Measurements from ENCODE around the gene DBX2.
"Not testable (repeated sequence)": the region's sequence is repeated elsewhere in the genome, so short reads cannot be mapped to it uniquely, and the experiment has no call there.

Gene DBX2

GRCh38 chr12:45050751-45051571 lies at the start of gene DBX2:
Gene DBX2, minus strand, starts transcription at chr12:45051099. Its CDS starts 172 bp downstream, at chr12:45050927.
- DNase-seq (ENCODE audit: low read depth in 2 of 2, low spot score in 1 of 2) = no peak

- DNase-seq (ENCODE audit: low read depth in 2 of 2, low spot score in 1 of 2) = no peak
Observed at GRCh38 chr12:45098766-45099165, 47.9 kb upstream of the DBX2 start.

DNA sequence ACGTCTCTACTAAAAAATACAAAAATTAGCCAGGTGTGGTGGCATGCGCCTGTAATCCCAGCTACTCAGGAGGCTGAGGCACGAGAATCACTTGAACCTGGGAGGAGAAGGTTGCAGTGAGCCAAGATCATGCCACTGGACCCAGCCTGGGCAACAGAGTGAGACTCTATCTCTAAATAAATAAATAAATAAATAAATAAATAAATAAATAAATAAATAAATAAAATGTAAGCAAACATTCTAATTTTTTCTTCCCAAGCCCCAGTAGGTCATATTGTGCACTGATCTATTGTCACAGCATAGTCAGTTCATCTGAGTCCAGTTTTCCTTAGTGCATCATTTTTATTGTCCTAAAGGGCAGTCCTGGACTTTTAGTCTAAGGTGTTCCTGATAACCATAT lies 44.5 kb upstream of the DBX2 start:
- DNase-seq (ENCODE audit: low read depth in 2 of 2, low spot score in 1 of 2) = not testable (repeated sequence)

- no peak for DNase-seq (ENCODE audit: low read depth in 2 of 2, low spot score in 1 of 2)
Observed at GRCh38 chr12:45093051-45093450, 42.2 kb upstream of the DBX2 start.

GRCh38 chr12:45089411-45090075 lies 38.6 kb upstream of the DBX2 start:
- DNase-seq (ENCODE audit: low read depth in 2 of 2, low spot score in 1 of 2) = no peak

GRCh38 chr12:45088608-45089007 lies 37.7 kb upstream of the DBX2 start:
- no peak for DNase-seq (ENCODE audit: low read depth in 2 of 2, low spot score in 1 of 2)

DNA sequence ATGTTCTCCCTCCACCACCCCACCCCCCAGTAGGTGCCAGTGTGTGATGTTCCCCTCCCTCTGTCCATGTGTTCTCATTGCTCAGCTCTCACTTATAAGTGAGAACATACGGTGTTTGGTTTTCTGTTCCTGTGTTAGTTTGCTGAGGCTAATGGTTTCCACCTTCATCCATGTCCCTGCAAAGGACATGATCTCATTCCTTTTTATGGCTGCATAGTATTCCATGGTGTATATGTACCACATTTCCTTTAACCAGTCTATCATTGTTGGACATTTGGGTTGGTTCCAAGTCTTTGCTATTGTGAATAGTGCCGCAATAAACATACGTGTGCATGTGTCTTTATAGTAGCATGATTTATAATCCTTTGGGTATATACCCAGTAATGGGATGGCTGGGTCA lies 33.3 kb upstream of the DBX2 start:
- not testable (repeated sequence) for DNase-seq (ENCODE audit: low read depth in 2 of 2, low spot score in 1 of 2)

DNA sequence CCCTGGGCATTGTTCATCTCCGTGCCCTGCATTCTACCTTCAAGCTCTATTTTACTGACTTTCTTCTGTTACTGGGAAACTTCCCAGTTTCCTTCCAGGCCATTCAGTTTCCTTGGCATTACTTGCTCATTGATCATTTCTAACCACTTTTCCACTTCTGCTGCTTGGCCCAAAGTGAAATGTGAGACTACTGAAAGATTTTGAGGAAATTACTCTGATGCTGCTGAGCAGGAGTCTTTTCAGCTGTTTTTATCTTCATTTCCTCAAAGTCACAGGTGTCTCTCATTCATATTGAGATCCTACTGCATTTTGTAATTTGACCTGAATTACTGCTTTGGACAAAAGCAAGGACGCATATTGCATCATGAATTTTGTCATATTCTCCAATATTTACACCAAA lies 26.4 kb upstream of the DBX2 start:
- DNase-seq (ENCODE audit: low read depth in 2 of 2, low spot score in 1 of 2) = no peak

GRCh38 chr12:45076417-45077026 lies 25.6 kb upstream of the DBX2 start:
- DNase-seq (ENCODE audit: low read depth in 2 of 2, low spot score in 1 of 2) = no peak

GRCh38 chr12:45075587-45076282 lies 24.8 kb upstream of the DBX2 start:
- DNase-seq (ENCODE audit: low read depth in 2 of 2, low spot score in 1 of 2) = no peak

- DNase-seq (ENCODE audit: low read depth in 2 of 2, low spot score in 1 of 2) = no peak
Observed at GRCh38 chr12:45065125-45065626, 14.3 kb upstream of the DBX2 start.

DNA sequence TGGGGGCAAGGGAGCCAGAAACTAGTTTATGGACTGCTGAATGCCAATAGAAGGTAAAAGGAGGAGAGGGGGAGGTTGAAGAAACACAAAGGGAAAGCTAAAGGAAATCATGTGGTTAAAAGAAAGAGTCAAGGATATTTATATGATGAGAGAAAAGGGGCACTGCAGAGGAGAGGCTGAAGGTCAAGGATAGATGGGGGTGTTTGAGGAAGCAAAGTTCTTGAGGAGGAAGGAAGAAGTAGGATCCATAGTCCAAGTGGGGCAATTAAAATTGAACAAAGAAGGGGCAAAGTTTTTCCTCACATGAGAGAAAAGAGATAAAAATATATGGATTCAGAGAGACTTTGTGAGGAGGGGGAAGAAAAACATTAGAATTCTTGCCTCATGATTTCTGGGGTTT lies 10.1 kb upstream of the DBX2 start:
- DNase-seq (ENCODE audit: low read depth in 2 of 2, low spot score in 1 of 2) = no peak

DNA sequence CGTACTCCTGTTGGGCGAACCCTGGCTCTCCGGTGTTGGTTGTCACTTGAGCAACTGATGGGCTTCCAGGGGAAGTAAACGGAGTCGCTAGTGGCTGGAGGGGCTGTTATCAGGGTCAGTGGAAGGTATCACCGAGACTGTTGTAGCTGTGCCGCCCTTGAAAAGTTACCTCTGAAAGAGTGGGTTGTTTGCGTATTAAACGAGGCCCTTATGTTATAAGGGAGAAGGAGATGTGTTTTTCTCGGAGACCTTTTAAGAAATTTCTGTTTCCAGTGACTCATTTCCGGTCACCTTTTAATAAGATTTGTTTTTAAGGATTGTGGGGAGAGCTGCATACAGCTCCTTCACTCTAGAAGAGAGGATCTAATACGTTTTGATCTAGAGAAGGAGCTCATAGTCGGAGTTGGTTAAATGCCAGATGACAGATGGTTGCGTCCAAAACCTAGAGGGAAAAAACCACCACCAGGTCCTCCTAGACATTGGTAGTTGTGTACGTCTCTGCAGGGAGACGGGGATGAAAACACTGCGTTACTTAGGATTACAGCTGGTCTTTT lies 750 bp upstream of the DBX2 start:
- DNase-seq (ENCODE audit: low read depth in 2 of 2, low spot score in 1 of 2) = no peak

DNA sequence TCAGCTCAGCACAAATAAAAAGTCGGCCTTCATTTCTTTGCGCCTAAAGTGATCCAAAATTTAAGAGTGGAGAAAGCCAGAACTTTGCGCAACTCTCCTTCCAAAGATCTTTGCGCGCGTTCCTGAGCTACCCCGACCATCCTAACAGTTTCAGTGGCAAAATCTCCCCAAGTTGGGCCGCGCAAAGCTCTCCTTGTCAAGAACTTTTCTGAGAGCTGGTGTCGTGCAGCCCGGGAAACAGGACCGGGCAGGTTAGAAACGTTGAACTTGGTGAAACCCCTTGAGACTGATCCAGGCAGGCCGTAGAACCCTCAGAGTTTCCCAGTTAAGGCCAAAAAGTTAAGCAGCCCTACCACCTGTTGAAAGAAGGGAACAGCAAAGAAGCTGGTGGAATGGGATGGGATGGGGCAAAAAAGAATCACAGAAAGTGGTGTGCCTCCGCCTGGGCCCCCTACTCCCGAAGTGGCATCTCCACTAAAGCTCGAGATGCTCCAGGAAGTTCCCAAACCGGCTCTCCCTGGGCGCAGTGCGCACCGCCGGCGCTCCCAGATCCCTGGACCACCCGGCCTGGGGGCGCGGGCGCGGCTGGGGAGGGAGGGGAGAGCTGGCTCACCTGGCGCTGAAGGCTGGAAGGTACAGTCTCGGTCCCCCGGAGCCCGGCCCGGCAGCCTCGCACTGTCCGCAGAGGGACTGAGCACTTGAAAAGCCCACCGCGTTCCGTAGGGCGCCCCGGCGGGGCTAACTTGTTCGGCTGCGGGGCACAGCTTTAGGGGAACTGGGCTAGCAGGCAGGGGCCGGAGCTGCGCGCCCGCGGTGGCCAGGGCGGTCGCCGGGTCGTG lies 768 bp downstream of the DBX2 start:
- no peak for DNase-seq (ENCODE audit: low read depth in 2 of 2, low spot score in 1 of 2)

DNA sequence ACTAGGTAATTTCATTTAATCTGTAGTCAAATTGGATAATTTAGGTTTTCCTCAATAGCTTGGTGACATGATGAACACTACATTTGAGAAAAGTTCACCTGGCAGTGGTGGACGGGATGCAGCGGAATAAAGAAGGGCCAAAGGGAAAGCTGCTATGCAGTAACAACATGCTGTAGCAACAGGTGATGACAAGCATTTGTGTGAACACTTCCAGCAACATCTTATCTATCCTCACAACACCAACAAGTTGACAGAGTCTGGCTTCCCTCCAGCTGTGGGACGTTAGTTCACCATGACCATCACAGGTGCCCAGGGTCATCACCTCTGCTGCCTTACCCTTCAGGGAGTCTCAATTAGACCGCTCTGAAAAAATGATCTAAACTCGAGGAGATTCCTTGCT lies 8.3 kb downstream of the DBX2 start:
- DNase-seq (ENCODE audit: low read depth in 2 of 2, low spot score in 1 of 2) = no peak

DNA sequence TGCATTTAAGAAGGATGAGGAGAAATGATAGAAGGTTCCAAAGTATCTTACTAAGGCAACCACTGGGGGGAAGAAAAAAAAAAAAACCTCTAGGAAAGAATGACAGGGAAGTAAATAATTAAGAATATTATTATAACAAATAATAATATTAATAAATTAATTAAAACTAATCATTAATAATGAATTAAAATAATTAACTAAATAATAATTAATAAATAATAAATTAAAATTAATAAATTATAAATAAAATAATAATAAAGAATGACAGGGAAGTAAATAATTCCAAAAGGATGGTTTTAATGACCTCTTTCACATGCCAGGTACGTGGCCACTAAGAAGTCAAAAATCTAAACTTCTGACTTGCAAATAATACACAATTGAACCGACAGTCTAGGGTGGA lies 9.9 kb downstream of the DBX2 start:
- DNase-seq (ENCODE audit: low read depth in 2 of 2, low spot score in 1 of 2) = no peak

DNA sequence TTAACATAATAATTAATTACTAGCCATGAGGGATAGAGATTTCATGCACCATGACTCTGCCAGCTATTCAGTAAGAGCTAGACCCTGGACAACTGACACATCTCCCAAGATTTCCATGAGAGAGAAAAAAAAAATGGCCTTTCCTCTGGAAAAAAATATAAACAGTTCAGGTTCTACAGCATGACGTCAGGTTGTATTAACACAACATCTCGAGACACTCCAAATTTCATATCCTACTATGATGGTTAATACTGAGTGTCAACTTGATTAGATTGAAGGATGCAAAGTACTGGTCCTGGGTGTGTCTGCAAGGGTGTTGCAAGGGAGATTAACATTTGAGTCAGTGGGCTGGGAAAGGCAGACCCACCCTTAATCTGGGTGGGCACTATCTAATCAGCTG lies 11.1 kb downstream of the DBX2 start:
- no peak for DNase-seq (ENCODE audit: low read depth in 2 of 2, low spot score in 1 of 2)

GRCh38 chr12:45034861-45035265 lies 16.0 kb downstream of the DBX2 start:
- DNase-seq (ENCODE audit: low read depth in 2 of 2, low spot score in 1 of 2) = no peak

DNA sequence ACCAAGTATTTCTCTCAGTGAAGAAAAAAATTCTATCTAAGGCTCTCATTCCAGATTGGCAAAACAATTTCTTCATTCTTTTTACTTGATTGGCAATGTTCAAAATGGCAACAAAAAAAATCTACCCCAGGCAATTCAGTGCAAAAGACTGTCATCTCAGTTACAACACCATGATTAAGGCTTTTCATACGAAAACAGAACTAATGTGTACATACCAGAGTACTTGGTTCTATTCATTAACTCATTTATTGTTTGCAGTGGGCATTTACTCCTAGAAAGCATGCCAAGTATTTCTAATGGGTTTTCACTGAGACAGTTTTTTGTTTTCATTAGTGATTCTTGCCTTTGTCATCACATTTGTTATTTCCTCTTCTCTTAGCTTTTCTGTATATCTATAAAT lies 33.0 kb downstream of the DBX2 start:
- DNase-seq (ENCODE audit: low read depth in 2 of 2, low spot score in 1 of 2) = no peak

DNA sequence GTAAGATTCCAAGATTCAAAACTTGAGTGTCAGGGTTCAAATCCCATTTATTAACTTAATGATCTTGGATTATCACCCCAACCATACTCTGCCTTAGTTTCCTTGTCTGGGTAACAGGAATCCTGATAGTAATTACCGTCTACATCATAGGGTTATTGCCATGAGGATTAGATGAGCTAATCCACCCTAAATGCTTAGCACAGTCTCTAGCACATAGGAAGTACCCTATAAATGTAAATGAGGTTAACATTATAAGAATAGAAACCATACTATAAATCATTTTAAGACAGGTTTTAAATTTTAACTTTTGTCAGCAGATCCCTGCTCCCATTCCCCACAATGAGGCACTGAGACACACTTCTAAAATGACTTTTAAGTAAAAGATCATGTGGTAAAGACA lies 36.5 kb downstream of the DBX2 start:
- DNase-seq (ENCODE audit: low read depth in 2 of 2, low spot score in 1 of 2) = no peak

Data from stimulated activated CD8-positive, alpha-beta memory T cell treated with anti-CD3 and anti-CD28 coated beads, Interleukin-4, amount 100 ng/mL, for 4 hours (primary cell).